NCI-H2171 treated with DMSO at 0.1 percent for 48 hours (cell line): ENCODE data around the gene BMPR1B.
"Not testable (repeated sequence)": the region's sequence is repeated elsewhere in the genome, so short reads cannot be mapped to it uniquely, and the experiment has no call there.

Experiments
- DNase-seq: peaks from one replicate; lab custom pipeline; 2025; lab: John Stamatoyannopoulos, UW

BMPR1B gene

DNA sequence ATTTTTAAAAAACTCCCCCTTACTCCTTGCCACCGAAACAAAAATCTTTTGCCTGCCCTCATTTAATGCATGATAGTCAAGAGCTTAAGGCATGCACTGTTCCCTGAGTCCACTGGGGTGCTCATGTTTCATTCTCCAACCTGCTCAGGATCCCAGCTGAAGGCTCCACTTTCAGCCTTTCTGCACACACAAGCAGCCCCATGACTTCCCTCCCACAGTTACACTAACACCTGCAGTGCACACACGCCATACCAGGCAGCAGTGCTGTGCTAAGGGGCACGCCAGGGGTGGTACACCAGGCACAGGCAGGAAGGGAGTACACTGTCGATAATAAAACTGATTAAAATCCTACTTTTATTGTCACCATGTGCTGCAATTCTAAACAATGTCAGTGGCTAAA lies 385.2 kb downstream of the BMPR1B start:
- peak; percentile 51 for DNase-seq

DNA sequence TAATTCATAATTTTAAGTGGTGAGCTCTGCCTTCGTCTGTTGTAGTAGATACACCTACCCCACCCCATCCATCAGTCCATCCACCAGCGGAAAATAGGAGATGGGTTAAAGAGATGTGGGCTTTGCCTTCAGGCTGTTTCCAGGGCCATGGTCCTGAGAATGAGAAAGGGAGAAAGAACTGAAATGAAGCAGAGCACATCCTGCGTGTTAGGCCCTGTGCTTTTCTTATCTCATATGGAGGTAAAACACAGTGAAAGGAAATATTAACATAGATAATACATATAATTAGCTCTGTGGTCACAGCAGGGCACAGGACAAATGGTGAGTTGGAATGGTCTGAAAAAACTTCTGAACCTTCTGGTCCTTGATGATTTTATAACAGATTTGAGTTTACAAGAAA lies 393.5 kb downstream of the BMPR1B start:
- DNase-seq = no peak

DNA sequence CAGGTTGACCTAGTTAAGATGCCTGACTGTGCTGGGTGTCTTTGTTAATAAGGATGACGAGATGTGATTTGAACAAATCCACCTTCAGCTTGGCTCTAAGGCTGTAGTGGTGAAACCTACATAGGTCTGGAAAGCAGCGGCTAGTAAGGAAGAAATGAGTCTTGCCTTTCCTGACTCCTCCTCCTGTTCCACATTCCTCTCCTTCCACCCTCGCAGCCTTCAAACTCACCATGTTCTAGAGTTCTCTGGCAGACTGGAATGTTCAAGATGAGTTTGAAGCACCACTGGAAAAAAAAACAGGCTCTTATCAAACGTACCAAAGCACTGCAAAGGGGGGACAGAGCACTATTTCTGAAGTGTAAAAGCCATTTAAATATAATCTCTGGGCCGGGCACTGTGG lies 395.4 kb downstream of the BMPR1B start:
- no peak for DNase-seq

DNA sequence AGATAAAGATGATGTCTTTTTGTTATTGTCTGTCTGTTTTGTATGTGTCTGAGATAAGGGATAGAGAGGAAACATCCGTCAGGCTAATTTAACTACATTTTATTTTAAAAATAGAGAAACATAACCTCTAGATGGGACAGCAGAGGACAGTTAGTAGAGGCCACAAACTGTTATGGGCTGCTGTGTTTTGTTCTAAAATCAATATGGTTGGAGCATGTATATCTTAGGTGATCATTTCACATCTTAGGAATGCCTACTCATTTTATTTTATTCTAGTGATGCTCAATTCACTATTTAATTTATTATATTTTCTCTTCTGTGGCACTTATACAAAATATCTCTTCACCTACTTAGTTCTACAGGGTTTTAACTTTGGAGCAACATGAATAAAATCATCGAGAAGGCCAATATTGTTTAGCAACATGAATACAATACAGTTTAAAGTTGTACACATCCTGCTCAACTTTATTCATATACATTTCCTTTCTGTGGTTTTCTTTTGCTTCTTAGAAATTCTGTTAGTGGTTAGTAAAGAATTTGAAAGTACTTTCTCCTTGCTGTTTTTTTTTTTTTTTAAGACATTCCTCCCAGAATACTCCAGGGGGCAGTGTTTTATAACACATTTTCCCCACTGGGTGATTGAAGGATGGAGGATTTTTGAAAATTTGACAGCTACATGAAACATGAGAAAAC lies 398.1 kb downstream of the BMPR1B start:
- DNase-seq = peak; percentile 36

DNA sequence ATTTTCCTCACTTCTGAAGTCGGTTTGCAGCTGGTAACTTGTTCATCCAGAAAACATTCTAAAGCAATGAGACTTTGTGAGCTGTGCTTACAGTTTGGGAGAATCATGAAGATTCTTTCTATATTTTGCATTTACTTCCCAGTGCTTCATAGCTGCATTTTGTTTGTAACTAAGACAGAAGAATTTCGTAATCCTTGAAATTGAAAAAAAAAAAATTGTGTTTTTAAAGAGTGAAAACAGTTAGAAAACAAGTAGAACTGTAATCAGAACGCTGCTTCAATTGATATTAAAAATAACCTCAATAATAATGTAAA lies 398.7 kb downstream of the BMPR1B start:
- no peak for DNase-seq

DNA sequence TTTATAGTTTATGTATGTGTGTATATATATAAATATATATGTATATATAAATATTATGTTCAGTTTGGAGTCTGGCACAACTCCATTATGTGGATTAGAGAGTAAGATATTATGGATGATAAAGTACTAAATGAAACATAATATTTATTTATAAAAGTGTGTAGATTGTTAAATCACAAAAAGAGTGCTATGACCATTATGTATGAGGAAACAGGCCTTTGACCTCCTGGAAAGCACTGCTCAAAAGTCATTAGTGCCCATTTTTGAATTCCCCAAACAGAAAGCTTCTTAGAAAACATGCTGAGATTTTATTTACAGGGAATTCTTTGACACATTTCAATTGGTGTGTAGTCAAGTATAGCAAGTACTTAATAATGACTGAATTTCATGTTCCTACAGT lies 399.8 kb downstream of the BMPR1B start:
- DNase-seq = no peak

DNA sequence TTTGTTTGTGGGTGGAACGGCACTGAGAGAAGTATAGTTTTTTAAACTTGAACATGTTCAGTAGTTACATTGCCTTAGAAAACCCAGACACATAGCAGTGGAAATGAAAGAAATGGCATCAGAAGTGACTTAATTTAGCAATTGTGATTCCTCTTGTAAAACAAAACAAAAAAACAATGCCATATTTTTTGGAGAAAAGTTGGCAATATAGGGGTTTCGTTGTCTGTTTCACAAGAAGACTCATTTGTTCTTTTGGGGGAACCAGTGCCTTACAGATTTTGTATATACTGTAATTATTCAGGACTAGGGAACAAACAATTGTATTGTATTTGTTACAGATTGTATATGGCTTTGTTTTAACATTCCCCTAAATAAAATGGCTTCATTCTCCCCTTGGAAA lies 400.3 kb downstream of the BMPR1B start:
- no peak for DNase-seq

DNA sequence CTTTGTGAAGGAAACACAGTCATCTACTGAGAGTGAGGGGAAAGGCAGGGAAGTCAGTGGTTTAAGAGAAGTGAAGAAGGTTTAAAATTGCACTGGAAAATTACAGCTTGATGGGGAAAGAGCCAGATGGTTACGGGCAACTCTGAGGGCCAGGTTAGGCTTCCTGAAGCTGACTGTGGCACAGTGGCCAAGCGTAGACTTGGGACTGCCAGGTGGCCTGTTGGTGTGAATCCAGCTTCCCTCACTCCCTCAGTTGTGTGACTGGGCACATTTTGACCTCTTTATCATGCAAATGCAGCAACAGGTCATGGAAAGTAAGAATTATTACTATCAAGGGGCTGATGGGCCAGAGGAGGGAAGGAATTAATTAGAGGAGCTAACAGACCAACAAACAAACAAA lies 400.9 kb downstream of the BMPR1B start:
- no peak for DNase-seq

DNA sequence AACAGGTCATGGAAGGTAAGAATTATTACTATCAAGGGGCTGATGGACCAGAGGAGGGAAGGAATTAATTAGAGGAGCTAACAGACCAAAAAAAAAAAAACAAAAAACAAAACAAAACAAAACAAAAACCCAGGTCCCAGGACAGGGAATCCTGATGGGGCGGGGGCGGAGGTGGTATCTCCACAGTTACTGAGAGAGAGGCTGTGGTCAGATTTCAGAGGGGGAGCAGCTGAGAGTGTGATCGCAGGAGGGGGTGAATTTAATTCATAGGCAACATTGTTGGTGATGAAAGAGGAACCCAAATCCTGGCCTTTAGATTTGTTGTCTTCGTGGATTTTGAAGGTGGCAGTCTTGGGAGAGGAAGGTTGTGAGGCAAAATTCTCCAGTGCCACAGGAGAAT lies 401.6 kb downstream of the BMPR1B start:
- no peak for DNase-seq

DNA sequence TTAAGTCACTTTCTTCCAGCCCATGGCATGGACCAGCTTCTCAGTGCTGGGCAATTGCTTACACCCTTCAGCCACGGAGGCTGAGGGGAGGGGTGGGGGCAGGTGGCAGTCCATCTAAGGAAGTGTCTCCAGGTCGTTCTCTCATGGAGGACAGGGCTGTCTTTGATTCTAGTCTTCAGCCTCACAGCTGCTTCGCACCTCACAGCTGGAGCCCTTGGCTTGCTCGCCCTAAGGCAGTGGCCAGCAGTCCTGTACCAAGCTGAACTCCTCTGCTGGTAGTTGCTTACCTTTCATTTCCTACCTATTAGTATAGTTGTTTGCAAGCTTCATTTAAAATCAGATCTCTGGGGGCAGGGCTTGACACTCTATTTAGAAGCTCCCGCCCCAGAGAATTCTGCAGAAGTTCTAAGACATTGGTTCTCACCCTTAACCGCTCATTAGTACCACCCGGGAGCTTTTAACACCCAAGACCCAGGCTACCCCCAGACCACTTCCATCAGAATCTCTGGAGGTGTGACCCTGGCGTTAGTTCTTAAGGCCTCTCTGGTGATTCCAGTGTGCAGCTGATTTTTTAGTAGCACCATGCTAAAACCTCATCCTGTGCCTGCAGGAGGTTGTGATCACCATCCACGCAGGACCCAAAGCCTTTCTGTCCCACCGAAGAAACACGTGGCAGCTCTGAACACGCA lies 404.2 kb downstream of the BMPR1B start:
- DNase-seq = no peak

DNA sequence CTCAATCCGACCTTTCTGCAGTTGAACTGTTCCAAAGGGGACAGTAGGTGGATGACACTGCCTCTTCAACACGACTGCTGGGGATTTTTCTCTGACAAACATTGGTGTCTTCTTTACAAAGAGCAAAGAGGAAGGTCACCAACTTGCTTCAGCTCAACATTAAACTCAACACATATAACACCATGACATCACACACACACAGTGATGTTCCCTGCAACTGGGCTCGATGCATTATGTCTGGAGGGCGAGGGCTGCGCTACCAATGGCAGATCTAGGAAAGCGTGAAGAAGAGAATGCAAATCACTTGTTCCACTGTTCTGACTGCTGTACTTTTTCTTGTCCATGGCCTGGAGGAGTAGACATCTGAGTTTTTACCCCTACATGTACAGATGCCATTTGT lies 405.1 kb downstream of the BMPR1B start:
- DNase-seq = no peak

DNA sequence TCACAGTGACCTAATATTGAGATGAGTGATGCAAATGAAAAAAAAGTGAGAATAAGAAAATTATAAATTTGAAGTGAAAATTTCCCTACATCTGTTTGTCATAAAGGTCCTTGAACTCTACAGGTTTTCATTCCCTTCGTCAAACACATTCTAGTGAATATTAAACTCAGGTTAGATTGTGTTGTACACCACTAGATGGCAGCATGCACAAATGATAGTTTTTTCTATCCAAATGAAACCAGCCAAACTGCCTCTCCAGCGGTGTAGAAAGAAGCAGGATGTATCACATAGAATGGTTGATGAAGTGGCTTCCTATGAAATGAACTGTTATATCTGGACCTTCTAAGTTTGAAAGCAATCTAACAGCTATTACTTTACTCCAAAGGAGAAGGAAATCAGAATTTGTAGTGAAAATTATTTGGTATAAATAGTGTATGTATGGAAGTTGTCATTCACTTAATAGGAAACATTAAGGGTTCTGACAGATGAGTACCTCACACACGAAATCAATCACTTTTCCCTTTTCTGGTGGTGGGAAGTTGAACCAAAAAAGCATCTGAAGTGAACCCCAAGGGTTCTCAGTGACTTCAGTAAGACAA lies 408.3 kb downstream of the BMPR1B start:
- peak; percentile 55 for DNase-seq

DNA sequence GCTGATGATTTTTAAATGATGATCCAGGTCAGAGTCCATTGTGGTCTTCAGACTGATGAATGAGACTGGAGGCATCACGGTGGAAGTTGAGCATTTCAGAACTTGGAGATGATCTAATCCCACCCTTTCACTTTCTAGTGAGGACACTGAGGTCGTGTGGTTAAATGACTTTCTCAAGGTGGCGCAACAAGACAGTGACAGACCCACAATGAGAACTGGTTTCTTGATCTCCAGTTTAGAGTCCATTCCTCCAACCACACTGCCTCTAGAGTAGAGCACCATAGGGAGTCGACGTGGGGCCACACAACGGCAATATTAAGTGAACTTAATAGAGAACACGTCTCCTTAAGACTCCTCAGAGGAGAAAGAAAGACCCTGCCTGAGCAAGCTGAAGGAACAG lies 410.1 kb downstream of the BMPR1B start:
- no peak for DNase-seq

DNA sequence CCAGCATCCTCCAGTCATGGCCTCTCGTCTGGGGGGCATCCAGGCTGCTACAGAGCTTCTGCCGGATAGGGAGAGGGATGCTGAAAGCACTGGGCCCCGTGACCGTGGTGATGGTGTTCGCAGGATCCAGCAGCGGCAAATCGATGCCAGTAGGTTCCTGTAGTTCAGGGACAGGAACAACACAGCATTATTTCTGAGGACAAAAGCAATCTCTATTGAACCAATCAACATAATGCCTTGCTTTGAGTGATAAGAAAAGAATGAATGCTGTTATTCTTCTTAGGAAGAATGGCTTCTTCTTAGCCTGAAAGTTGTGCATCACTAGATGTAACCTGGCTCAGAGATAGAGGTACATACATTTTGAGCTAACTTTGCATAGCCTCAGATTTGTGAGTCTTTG lies 412.4 kb downstream of the BMPR1B start:
- DNase-seq = no peak

DNA sequence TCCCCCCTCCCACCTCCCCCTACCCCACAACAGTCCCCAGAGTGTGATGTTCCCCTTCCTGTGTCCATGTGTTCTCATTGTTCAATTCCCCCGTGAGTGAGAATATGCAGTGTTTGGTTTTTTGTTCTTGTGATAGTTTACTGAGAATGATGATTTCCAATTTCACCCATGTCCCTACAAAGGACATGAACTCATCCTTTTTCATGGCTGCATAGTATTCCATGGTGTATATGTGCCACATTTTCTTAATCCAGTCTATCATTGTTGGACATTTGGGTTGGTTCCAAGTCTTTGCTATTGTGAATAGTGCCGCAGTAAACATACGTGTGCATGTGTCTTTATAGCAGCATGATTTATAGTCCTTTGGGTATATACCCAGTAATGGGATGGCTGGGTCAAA lies 413.6 kb downstream of the BMPR1B start:
- not testable (repeated sequence) for DNase-seq

DNA sequence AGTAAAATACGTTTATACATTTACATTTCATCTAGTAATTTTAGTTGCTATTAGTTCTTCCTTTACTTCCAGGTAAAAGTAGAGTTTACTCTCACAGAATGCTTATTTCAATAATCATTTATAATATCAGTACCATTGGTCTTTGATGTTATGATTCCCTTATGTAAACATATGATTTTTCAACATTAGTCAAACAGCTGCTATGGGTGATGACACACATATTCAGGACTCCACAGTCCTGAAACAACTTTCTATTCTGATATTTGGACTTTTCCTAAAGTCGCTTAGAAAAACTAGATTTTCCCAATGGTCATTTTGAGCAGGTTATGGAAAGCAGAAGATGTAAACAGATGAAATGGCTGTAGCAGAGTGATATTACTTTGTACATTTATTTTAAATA lies 421.2 kb downstream of the BMPR1B start:
- no peak for DNase-seq

DNA sequence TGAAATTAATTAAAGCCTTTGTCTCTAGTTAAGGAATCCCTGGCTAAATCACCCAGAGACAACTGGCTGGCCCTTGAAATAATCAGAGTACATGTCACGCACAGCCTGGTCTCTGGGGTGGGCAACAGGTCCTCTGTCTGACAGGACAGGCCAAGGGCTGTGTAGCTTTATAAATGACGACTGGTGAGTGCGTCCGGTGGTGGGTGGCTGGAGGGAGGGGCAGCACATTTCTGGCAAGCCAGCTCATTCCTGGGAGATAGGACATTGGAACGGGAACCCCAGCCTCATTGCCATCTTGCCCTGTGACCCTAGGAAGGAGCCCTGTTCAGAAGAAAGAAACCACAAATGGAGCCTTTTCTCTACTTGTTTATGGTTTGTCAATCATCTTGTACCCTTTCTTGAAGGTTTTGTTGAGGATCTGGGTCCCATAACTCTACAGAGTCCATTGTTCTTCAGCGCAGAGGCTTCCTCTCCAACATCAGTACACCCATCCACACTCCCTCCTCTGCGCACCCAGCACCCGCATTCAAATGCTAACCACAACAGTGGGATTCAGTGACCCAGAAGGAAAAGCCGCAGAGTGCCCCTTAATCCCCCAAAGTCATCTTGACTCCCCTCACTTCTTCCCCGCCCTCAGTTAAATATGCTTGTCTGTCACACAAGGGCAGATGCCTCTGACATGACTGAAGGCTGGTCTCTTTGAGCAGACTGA lies 422.9 kb downstream of the BMPR1B start:
- no peak for DNase-seq

DNA sequence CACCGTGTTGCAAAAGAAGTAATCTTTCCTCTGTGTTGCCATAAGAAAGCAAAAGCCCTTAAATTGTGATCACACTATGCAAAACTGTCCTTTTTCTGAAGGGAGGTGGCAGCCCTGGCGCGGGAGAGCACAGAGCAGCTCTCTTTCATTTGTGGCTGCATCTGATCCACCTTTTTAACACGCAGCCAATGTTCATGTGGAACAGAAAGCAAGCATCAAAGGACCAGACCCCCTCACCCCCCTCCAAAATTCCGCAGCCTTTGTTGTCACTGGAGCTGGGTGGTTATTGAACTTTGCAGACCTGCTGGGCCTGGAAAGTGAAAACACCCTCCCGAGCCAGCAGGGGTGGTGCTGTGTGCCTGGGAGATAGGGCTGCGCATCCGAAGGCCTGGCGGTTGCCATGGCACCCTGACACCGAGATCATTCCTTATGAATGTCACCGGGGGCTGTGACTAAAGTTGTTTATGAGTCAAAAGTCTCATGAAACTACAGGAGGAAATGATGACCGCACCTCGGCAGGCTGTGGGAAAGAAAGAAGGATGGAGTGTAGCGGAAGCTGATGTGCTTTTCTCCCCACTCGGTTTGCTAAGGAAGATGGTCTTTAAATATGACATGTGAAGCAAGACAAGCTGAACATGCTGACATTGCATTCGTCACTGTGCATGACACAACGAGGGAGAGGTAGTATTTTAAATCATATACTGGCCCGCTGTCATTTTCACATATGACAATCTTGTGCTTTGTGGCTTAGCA lies 423.7 kb downstream of the BMPR1B start:
- no peak for DNase-seq

DNA sequence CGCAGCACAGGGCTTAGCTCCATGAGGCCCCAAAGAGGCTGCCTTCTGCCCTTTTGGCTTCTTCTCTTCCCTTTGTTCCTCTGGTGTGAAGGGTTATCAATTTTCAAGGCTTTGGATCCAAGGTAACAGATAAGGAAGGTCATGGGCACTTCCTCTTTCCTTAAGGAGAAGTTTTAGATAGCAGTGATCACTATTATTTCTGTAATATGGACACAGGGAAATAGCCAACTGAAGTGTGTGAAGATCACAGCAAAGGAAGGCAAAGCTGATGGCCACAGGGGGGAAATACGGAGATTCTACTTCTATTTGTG lies 424.2 kb downstream of the BMPR1B start:
- DNase-seq = no peak

DNA sequence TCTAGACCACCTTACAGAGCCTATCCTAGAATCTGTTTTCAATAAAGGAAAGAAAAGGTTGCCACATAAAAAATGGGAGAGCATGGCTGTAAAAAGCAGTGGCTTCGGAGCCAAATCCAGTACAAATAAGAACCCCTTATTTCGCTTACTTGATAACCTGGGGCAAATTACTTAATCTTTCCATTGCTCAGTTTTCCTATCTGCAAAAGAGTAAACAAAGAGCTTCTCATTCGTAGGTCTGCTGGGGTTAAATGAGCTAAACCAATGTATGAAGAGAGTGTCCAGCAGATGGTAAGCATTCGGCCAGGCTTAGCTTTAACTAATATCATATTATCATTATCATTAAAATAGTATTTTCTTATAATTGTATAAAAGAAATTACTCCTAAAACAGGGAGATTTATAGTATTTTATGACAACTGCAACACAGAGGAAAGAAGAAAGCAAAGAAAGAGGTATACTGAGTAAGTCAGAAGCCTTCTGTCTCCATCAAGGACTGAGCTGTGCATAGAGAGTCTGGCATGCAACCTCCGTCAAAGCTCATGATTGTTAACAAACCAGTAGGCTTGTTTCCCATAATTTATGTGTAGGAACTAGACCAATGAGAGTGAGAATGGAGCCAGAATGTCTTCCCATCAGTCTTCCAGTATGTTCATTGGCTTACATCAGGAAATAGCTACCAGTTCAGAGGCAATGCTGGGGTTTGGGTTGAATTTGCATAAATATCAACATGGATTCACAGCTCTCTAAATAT lies 426.1 kb downstream of the BMPR1B start:
- DNase-seq = no peak

DNA sequence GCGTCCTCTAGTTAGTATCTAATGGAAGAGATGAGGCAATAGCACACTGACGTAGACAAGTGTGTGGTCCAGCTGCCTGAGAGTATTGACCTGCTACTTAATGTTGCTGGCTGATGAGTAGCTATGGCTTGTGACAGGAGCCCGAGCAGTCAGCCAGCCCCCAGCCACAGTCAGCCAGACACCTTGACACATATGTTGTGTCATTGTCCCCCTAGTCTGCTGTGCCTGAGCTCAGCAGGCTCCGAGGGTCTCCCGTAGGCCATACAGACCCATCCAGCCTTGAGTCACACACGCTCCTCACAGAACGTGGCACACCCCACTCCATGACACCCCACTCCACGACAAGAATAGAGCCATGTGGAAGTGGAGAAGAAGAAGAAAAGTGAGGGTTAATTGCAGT lies 428.9 kb downstream of the BMPR1B start:
- DNase-seq = no peak
